ENCODE data around the gene OR8B3. TPM values are rescaled to one million over a fixed set of nuclear protein-coding genes. Genes with fewer than 3 reads are reported as not detected.
"Not testable (repeated sequence)": the region's sequence is repeated elsewhere in the genome, so short reads cannot be mapped to it uniquely, and the experiment has no call there.

Gene OR8B3, protein sequence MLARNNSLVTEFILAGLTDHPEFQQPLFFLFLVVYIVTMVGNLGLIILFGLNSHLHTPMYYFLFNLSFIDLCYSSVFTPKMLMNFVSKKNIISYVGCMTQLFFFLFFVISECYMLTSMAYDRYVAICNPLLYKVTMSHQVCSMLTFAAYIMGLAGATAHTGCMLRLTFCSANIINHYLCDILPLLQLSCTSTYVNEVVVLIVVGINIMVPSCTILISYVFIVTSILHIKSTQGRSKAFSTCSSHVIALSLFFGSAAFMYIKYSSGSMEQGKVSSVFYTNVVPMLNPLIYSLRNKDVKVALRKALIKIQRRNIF
- not detected in 2 replicates for total RNA-seq (2014; rRNA removed; shearing (Covaris generic))

DNA sequence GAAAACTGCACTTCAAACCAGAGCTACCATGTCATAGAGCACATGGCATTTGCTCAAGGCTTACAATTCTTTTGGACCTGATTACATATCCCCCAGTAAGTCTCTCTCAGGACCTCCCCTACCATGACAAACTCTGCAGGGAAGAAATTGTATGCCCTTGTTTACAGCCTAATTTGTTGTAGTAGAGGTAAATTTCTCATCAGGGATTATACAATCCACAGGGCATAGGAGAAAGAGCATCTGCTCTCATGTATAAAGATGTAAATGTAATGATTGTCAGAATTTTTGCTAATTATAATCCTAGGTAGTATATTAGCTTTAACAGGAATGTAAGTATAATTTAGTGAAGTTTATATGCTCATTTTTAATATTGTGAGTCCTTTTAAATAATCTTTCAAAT, at the start of gene OR8B3:
TSS of gene OR8B3 (minus strand) at position 101 of the 400 bp plus-strand sequence. CDS start 1,673 bp downstream, outside the sequence.
- no peak for DNase-seq (ENCODE audit: low read depth)

DNA sequence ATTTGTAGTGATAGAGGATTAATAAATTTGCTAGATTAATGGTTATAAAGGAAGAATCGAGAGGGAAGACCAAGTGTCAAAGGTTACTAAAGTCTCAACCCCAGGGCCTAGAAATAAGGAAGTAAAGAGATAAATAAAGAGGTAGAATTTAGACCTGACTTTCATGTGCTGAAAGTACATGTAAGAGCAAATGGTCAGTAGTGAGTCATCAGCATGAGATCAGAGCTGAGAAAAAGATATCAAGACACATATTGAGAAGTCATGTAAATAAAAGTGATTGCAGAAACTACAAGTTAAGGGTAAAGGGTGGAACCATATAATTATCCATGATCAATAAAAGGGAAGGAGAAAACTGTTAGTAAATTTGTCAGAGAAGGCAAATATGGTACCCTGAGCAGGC, 48.1 kb upstream of the OR8B3 start:
- no peak for DNase-seq (ENCODE audit: low read depth)

DNA sequence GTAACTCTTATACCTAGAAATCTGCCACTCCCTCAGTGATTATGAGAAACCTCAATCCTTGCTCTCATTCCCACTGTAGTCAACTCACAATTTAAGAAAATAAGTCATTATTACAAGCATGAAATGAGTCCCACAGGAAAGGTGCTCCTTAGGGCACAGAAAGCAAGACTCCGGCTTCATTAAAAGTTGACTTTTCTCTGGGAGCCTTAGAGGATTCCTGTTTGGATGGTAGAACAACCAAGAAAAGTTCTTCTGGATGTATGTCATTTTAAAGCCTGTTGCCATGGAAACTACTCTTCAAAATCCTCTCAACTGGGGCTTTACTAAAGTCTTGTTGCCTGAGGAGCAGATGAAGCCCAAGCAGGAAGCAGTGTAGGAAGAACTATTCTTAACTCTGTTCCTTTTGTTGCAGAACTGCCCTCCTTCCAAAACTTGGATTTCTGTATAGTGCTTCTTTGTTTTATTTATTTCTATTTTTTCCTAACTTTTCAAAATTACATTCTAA, 46.9 kb upstream of the OR8B3 start, which contains the start of gene OR8B8:
TSS of gene OR8B8 (minus strand) at position 51 of the 505 bp plus-strand sequence. CDS start 4,611 bp downstream, outside the sequence.
- no peak for DNase-seq (ENCODE audit: low read depth)

DNA sequence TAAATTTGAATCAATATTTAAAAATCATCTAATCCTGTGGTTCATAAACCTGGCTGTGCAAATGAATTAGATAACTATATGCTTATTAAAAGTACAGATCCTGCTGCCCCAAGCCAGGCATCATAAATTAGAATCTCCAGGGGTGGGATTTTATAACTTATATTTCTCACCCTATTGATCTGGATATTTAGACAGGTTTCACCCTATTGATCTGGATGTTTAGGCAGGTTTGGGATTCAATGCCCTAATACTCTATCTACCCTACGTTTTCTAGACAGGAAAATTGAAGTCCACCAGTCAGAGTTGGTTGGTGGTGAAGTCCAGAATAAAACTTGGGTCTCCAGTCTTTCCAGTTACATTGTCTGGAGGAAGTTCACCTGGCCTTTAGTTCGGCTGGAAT, 44.0 kb upstream of the OR8B3 start:
- no peak for DNase-seq (ENCODE audit: low read depth)

DNA sequence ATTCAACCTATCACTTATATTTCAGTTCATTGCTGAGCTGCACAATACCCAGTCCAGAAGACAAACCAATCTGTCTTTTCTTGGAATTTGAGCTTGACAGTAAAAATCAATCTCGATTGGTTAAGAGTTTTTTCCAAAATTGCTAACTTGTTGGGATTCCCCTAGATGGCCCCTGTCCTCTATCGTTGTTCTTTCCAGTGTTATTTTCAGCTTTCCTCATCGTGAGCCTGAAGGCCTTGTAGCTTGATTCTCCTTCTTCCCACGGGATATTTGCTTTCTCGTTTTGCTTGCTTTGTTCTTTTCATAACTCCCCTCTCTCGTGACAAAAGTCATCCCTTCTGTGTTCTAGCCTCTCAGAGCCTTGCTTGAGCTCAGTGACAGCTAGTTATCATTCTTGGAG, 43.6 kb upstream of the OR8B3 start:
- no peak for DNase-seq (ENCODE audit: low read depth)

DNA sequence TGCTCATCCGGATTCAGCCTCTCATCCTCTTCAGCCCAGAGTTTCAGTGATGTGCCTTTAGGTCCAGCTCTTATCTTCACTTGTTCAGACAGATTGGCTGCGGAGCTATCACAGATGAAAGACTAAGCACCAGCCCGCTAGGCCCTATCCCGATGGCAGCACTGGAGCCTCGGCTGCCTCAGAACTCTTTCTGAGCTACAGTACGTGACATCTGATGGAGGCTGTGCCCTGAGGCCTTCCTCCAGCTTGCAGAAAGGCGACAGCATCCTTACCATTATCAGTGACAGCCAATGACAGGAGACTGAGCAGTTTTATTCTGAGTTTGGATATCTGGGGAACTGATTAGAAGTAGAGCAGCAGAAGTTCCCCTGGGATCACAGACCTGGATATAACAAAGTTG, 42.7 kb upstream of the OR8B3 start:
- no peak for DNase-seq (ENCODE audit: low read depth)

DNA sequence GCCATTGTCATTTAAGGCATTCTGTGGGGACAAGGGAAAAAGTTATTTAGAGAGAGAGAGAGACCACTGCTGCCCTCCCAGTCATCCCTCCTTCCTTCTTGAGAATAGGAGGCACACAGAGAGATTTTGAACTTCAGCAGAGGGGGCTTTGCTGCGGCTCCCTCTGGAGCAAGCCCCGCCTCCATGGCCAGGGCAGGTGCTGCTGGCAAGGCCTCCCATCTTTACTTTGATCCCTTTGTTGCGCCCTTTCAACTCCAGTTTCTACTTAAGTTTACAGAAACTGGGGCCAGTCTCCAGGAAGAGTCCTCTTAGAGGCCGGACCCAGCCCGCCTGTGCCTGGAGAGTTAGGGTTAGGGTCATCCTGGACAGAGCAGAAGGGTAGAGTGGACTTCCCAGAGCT, 42.3 kb upstream of the OR8B3 start:
- DNase-seq (ENCODE audit: low read depth): no peak

DNA sequence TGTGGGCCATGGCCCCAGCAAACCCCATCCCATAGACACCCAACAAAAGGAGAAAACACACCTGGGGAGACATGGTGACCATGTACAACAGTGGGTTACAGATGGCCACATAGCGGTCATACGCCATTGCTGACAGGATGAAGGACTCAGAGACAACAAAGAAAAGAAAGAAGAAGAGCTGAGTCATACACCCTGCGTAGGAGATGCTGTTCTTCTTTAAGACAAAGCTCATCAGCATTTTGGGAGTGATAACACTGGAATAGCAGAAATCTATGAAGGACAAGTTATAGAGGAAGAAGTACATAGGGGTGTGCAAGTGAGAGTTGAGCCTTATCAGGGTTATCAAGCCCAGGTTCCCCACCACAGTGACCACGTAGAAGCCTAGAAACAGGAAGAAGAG, 41.8 kb upstream of the OR8B3 start:
- DNase-seq (ENCODE audit: low read depth): no peak

DNA sequence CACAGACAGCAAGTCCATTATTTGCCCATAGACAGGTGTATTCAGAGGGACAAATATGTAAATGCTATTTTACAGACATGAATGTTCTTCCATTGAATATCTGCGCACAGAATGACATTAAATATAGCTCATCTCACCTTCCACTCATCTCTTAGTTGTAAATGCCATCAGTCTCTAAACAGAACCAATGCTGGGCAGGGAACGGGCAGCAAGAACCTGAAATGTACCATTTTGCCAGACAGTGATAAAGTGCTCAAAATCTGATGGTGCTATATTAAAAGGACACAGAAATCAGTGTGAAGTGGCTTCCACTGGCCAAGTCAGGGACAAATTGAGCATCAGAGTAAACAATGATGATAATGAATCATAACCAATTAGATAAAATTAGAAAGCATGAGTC, 35.9 kb upstream of the OR8B3 start:
- DNase-seq (ENCODE audit: low read depth): no peak

DNA sequence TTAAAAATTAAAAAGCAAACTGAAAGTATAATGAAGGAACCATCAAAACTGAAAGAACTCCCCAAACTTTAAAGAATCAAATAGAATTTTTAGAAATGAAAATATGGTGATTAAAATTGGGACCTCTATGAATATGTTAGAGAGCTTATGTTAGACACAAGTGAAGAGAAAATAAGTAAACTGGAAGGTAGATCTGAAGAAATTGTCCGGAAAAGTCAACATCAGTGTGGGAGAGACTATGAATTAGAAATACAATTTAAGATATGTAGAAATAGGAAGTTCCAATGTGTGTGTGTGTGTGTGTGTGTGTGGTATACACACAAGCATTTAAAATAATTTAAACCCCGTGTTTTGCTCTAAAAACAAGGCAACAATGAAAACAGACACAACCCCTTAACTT, 30.8 kb upstream of the OR8B3 start:
- DNase-seq (ENCODE audit: low read depth): no peak

DNA sequence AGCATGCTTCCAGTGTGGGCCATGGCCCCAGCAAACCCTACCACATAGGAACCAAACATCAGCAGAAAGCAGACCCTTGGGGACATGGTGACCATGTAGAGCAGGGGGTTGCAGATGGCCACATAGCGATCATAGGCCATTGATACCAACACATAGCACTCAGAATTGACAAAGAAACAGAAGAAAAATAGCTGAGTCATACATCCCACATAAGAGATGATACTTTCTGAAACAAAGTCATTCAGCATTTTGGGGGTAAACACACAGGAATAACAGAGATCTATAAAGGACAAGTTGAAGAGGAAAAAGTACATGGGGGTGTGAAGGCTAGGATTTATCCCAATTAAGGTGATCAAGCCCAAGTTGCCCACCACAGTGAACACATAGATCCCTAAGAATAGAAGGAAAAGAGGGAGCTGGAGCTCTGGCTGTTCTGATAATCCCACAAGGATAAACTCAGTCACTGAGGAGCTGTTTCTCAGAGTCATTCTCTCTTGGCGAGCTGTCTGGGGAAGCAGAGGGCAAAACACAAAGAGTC, 25.6 kb upstream of the OR8B3 start, which contains the start of gene OR8B4:
TSS of gene OR8B4 (minus strand) at position 488 of the 538 bp plus-strand sequence. CDS start at position 488, 0 bp downstream.
- no peak for DNase-seq (ENCODE audit: low read depth)

DNA sequence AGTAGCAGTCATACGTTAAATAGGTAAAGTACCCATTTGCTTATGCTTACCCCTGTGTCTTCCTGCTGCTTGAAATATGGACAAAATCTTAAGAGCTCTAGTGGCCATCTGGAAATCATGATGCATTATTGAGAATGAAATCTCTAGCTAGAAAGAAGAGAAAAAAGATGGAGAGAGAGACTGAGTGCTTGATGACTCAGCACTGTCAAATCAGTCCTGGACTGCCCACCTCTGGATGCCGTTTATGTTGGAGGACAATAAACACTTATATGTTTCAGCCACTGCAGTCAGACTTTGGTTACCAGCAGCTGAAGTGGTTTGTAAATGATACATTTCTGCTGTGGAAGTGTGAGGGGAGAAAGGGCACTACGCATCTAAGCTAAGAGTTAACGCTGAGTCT, 22.2 kb upstream of the OR8B3 start:
- no peak for DNase-seq (ENCODE audit: low read depth)

DNA sequence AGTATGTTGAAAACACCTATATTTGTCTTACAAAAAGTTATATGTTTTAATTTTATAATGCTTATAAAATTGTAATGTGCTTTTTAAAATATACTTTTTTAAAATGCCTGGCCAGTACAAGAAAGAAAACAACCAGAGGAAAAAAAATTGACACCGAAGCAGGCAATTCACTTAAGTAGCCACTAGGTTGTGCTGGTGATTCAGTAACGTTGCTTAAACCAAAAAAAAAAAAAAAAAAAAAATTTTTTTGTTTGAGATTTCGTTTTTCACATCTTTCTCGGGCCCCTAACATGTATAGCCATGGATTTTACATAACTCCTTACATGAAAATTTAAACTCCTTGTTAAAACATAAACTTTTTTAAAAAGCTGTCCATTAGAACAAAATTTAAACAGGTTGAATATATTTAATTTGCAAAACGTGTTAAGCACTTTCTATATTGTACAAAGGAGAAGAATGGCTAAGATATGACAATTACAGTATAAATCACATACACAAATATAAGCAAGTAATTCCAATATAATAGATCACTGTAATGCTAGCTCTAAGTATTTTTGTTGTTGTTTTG, 16.6 kb upstream of the OR8B3 start:
- DNase-seq (ENCODE audit: low read depth): peak; percentile 23

DNA sequence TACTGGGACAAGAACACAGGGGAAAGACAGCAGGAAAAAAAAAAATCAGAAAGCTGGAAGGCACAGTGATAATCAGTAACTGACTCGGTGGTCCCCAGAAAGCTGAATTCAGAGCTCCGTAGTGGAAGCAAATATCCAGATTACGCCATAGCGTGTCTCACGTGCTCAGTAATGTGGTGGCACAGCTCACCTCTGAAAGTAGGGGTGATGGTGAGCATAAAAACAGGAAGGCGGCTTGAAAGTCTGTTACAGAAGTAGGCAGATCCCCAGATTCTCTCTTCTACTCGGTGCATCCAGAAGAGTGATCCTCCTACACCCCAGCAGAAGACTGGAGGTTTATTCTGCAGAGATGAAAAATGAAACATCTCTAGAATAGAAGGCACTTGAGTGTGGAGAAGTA, 11.1 kb upstream of the OR8B3 start:
- no peak for DNase-seq (ENCODE audit: low read depth)

DNA sequence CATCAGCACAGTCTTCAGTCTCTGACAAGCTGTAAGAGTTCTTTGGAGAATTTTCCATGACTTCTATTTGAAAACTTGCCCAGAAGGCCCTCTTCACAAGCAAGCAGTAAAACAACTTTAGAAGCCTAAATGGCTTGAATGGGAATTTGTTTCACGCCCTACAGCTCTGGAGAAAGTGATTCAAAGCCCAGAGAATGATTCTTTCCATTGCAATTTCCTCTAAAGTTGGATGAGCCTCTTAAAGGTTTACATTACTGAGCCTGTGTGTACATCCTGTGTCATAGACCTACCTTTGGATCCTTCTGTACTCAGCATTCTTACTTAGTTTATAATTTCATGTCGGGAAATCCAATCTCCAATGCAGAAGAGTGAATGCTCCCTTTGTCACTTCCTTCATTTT, 6.8 kb upstream of the OR8B3 start:
- no peak for DNase-seq (ENCODE audit: low read depth)

DNA sequence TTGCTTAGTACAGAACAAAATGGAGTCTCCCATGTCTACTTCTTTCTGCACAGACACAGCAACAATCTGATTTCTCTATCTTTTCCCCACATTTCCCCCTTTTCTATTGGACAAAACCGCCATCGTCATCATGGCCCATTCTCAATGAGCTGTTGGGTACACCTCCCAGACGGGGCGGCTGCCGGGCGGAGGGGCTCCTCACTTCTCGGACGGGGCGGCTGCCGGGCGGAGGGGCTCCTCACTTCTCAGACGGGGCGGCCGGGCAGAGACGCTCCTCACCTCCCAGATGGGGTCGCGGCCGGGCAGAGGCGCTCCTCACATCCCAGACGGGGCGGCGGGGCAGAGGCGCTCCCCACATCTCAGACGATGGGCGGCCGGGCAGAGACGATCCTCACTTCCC, 4.4 kb upstream of the OR8B3 start:
- not testable (repeated sequence) for DNase-seq (ENCODE audit: low read depth)

DNA sequence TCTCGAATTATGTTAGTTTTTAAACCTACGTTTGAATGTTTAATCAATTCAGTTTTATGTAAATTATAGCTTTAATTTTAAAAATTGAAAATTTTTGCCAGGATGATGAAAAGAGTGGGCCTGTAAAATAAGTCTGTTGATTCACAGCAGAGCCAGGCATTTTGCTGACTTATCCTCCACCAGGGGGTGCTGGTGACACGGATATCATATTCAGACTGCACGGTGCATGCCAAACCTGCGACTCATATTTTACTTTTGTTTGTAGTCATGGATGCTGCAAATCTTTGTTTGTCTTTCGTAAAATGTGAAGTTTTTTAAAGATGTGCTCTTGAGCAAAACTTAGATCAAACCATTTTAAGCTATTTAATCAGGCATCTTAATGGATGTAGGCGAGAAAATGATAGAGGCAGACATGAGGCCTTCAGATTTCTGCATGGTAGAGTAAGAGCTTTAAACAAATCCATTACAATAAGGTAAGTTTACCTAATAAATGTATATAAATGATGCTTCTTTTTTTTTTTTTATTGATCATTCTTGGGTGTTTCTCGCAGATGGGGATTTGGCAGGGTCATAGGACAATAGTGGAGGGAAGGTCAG, 3.6 kb upstream of the OR8B3 start:
- peak; percentile 70 for DNase-seq (ENCODE audit: low read depth)

DNA sequence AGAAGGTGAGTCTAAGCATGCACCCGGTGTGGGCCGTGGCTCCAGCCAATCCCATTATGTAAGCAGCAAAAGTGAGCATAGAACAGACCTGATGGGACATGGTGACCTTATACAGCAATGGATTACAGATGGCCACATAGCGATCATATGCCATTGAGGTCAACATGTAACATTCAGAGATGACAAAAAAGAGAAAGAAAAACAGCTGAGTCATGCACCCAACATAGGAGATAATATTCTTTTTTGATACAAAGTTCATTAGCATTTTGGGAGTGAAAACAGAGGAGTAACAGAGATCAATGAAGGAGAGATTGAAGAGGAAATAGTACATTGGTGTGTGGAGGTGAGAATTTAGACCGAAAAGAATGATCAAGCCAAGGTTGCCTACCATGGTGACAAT, 2.0 kb downstream of the OR8B3 start:
- not testable (repeated sequence) for DNase-seq (ENCODE audit: low read depth)

DNA sequence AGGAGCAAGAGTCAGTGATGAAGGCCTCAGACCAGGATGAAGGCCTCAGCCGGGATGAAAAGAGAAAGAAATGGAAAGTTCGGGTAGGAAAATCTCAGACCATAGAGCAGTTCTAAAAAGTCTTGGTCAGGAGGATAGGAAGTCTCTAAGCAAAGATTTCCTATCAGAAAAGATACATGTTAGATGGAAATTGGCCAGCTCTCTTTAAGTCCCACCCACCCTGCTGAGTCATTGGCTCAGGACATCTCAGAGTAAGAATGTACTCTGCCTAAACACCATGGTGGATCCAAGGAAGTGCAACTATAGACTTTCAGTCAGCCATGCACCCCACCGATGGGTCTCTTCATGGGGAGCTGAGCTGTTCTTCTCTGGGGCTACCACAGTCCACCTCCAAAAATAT, 4.4 kb downstream of the OR8B3 start:
- peak; percentile 17 for DNase-seq (ENCODE audit: low read depth)

DNA sequence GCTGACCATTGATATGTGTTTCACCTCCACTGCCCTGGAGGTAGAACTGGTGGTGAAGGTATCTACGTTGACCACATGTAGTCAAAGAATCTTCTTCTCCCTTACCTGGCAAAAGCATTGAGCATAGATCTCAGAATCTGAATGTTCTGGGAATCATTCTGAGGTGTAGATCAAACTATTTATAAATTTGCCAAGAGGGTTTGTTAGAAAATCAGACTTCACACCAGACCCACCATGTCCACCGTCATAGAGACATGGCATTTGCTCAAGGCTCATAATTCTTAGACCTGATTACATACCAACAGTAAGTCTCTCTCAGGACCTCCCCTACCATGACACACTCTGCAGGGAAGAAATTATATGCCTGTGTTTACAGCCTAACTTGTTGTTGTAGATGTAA, 14.4 kb downstream of the OR8B3 start, which contains the start of gene OR8B2:
TSS of gene OR8B2 (minus strand) at position 101 of the 400 bp plus-strand sequence. CDS start 1,156 bp downstream, outside the sequence.
- no peak for DNase-seq (ENCODE audit: low read depth)

DNA sequence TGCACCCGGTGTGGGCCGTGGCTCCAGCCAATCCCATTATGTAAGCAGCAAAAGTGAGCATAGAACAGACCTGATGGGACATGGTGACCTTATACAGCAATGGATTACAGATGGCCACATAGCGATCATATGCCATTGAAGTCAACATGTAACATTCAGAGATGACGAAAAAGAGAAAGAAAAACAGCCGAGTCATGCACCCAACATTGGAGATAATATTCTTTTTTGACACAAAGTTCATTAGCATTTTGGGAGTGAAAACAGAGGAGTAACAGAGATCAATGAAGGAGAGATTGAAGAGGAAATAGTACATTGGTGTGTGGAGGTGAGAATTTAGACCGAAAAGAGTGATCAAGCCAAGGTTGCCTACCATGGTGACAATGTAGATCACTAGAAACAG, 16.0 kb downstream of the OR8B3 start:
- DNase-seq (ENCODE audit: low read depth): not testable (repeated sequence)

DNA sequence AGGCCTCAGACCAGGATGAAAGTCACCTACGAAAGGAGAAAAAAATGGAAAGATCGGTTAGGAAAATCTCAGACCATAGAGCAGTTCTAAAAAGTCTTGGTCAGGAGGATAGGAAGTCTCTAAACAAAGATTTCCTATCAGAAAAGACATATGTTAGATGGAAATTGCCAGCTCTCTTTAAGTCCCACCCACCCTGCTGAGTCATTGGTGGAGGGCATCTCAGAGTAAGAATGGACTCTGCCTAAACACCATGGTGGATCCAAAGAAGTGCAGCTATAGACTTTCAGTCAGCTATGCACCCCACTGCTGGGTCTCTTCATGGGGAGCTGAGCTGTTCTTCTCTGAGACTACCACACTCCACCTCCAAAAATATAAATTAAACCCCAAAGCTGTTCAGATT, 18.2 kb downstream of the OR8B3 start:
- no peak for DNase-seq (ENCODE audit: low read depth)

Data from Daoy (cell line).